ENCODE data around the gene ZMYND8.
"Not testable (repeated sequence)": the region's sequence is repeated elsewhere in the genome, so short reads cannot be mapped to it uniquely, and the experiment has no call there.

Gene ZMYND8

GRCh38 chr20:47356526-47357295, at the start of gene ZMYND8:
Gene ZMYND8 (minus strand): TSS chr20:47356699. CDS start chr20:47356670, 29 bp downstream.
- peak within 1 kb of the TSS; percentile 100 for H3K27ac Mint-ChIP-seq
- H3K9me3 Mint-ChIP-seq: no peaks in the 10 kb centered on the region
- H3K4me1 Mint-ChIP-seq: peaks cover 0 to 69% of the 10 kb centered on the region in 2 donors
- peak within 1 kb of the TSS; percentile 92 to 96 for H3K4me3 Mint-ChIP-seq
- H3K27me3 Mint-ChIP-seq: no peaks in the 10 kb centered on the region
- ATAC-seq (replicated peaks) (peak; percentile 76 to 82), DNase-seq (peak; percentile 97)
- H3K36me3 Mint-ChIP-seq: peaks cover 8 to 20% of the 10 kb centered on the region in 2 donors

- no peak for ATAC-seq (replicated peaks)
- Mint-ChIP-seq H3K36me3 (peaks cover 17 to 30% of the 10 kb centered on the region in 2 donors), H3K27ac (no peak overlapping the region), H3K4me3 (no peak overlapping the region), H3K27me3 (no peaks in the 10 kb centered on the region), H3K4me1 (peaks cover 21 to 65% of the 10 kb centered on the region in 2 donors), H3K9me3 (peaks cover 0 to 2% of the 10 kb centered on the region in 2 donors)
- DNase-seq: no peak
Observed at GRCh38 chr20:47405775-47406325, 49.4 kb upstream of the ZMYND8 start.

DNA sequence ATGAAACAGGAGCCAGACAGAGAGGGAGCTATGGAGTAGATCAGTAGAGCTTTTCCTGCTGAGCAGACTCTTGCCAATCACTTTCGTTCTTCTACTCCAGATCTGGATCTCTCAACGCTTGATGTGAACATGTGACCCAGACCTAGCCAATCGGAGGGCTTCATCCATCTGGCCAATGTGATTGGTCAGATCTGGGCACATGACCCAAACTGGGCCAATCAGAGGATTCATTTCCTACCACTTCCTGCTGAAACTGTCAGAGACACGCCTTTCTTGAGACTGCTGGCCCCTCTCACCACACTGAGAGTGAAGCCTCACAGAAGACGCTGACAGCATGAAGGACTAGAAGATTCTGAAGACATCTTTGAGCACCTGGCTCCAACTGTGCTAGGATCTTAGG, 44.2 kb upstream of the ZMYND8 start:
- ATAC-seq (replicated peaks) (peak; percentile 46 to 48), DNase-seq (no peak)
- Mint-ChIP-seq H3K4me3 (no peak overlapping the region), H3K27me3 (no peaks in the 10 kb centered on the region), H3K36me3 (peaks cover 16 to 30% of the 10 kb centered on the region in 2 donors), H3K27ac (no peak overlapping the region), H3K4me1 (peaks cover 9 to 41% of the 10 kb centered on the region in 2 donors), H3K9me3 (peaks cover 0 to 3% of the 10 kb centered on the region in 2 donors)

DNA sequence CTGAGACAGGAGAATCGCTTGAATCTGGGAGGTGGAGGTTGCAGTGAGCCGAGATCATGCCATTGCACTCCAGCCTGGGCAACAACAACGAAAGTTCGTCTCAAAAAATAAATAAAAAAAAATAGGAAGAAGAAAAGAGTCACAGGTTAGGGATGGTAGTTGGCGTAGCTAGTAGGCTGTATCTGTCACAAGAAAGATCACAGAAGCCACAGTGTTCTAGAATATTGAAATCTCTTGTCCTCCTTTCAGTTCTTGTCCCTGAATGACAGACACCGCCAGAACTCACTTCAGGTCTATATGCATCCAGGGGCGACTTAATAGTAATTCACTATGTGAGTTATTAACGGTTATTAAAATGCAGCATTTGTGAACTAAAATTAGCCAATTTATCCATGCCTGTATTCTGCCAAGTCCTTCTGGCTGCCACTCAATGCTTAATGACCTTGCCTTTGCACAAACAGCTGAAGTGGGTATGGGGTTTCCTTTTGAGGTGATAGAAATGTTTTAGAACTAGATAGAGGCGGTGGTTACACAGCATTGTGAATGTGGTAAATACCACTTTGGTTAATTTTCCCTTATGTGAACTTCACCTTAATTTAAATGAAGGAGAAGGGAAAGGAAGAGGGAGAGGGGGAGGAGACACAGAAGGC, 41.3 kb upstream of the ZMYND8 start:
- H3K4me1 Mint-ChIP-seq: peaks cover 8 to 22% of the 10 kb centered on the region in 2 donors
- H3K27me3 Mint-ChIP-seq: no peaks in the 10 kb centered on the region
- ATAC-seq (replicated peaks) (peak in 1 of 2 donors; percentile 23), DNase-seq (no peak)
- H3K4me3 Mint-ChIP-seq: peak overlapping the region in 1 of 2 donors; percentile 22
- H3K9me3 Mint-ChIP-seq: peaks cover 1 to 4% of the 10 kb centered on the region in 2 donors
- peaks cover 23 to 27% of the 10 kb centered on the region in 2 donors for H3K36me3 Mint-ChIP-seq
- H3K27ac Mint-ChIP-seq: no peak overlapping the region

- peaks cover 31 to 36% of the 10 kb centered on the region in 2 donors for H3K36me3 Mint-ChIP-seq
- DNase-seq (no peak), ATAC-seq (replicated peaks) (no peak)
- peaks cover 7 to 11% of the 10 kb centered on the region in 2 donors for H3K9me3 Mint-ChIP-seq
- no peak overlapping the region for H3K27ac Mint-ChIP-seq
- H3K4me3 Mint-ChIP-seq: no peak overlapping the region
- no peaks in the 10 kb centered on the region for H3K27me3 Mint-ChIP-seq
- peaks cover 17 to 27% of the 10 kb centered on the region in 2 donors for H3K4me1 Mint-ChIP-seq
Observed at GRCh38 chr20:47396762-47397476, 40.4 kb upstream of the ZMYND8 start.

DNA sequence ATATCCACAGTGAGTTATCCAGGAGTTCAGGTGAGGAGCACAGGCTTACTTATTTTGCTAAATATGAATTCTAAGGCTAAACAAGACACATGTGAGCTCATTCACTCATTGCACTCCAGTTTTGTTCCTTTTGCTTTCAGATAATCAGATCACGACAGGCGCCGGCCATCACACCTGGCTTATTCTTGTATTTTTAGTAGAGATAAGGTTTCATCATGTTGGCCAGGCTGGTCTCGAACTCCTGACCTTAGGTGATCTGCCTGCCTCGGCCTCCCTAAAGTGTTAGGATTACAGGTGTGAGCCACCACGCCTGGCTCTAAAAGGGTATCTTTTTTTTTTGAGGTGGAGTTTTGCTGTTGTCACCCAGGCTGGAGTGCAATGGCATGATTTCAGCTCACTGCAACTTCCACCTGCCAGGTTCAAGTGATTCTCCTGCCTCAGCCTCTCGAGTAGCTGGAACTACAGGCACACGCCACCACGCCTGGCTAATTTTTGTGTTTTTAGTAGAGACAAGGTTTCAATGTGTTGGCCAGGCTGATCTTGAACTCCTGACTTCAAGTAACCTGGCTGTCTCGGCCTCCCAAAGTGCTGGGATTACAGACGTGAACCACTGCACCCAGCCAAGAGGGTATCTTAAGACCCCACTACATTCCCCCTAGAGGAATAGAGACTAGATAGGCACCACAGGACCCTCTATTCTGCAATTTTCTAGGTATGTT, 37.5 kb upstream of the ZMYND8 start:
- Mint-ChIP-seq H3K4me1 (peaks cover 31 to 50% of the 10 kb centered on the region in 2 donors), H3K9me3 (peaks cover 15 to 16% of the 10 kb centered on the region in 2 donors), H3K36me3 (peaks cover 37 to 42% of the 10 kb centered on the region in 2 donors)
- not testable (repeated sequence) for H3K4me3 Mint-ChIP-seq; H3K27me3 Mint-ChIP-seq; H3K27ac Mint-ChIP-seq; DNase-seq; ATAC-seq (replicated peaks)

- no peak for DNase-seq
- H3K9me3 Mint-ChIP-seq: peaks cover 15 to 16% of the 10 kb centered on the region in 2 donors
- H3K27ac Mint-ChIP-seq: peak overlapping the region; percentile 95
- H3K27me3 Mint-ChIP-seq: no peaks in the 10 kb centered on the region
- H3K4me1 Mint-ChIP-seq: peaks cover 30 to 53% of the 10 kb centered on the region in 2 donors
- peak overlapping the region in 1 of 2 donors; percentile 13 for H3K4me3 Mint-ChIP-seq
- H3K36me3 Mint-ChIP-seq: peaks cover 40 to 42% of the 10 kb centered on the region in 2 donors
- peak in 1 of 2 donors; percentile 41 for ATAC-seq (replicated peaks)
Observed at GRCh38 chr20:47392721-47393073, 36.2 kb upstream of the ZMYND8 start.

GRCh38 chr20:47392015-47392720, 35.7 kb upstream of the ZMYND8 start:
- Mint-ChIP-seq H3K36me3 (peaks cover 40 to 42% of the 10 kb centered on the region in 2 donors), H3K4me1 (peaks cover 29 to 53% of the 10 kb centered on the region in 2 donors), H3K27ac (peak overlapping the region; percentile 95), H3K4me3 (peak overlapping the region in 1 of 2 donors; percentile 13), H3K27me3 (no peaks in the 10 kb centered on the region), H3K9me3 (peaks cover 15 to 16% of the 10 kb centered on the region in 2 donors)
- peak; percentile 68 to 69 for ATAC-seq (replicated peaks)
- no peak for DNase-seq

DNA sequence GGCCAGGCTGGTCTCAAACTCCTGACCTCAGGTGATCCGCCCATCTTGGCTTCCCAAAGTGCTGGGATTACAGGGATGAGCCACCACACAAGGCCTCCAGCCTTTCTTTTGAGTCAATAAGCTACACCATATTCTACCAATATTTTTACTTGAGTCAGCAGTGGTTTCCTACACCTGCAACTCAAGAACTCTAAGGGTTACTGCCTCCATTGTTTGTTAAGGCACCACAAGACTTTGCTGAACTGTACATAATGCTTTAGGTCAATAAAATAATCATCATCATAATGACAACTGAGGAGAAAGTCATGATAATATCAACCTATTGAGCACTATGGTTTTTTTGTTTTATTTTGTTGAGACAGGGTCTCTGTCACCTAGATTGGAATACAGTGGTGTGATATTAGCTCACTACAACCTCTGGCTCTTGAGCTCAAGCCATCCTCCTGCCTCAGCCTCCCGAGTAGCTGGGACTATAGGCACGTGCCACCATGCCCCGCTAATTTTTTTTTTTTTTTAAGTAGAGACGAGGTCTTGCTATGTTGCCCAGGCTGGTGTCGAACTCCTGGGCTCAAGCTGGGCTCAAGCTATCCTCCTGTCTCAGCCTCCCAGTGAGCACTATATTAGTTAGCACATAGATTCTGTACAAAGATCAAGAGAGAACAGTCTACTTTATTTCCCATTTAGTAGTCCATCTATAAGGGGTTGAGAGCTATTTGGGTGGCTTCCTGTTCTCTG, 34.9 kb upstream of the ZMYND8 start:
- Mint-ChIP-seq H3K36me3 (peaks cover 40 to 42% of the 10 kb centered on the region in 2 donors), H3K27me3 (no peaks in the 10 kb centered on the region), H3K9me3 (peaks cover 15 to 16% of the 10 kb centered on the region in 2 donors), H3K4me3 (no peak overlapping the region), H3K4me1 (peaks cover 29 to 49% of the 10 kb centered on the region in 2 donors), H3K27ac (peak overlapping the region; percentile 95)
- no peak for ATAC-seq (replicated peaks)
- DNase-seq: no peak

GRCh38 chr20:47389867-47390347, 33.4 kb upstream of the ZMYND8 start:
- DNase-seq (peak; percentile 40), ATAC-seq (replicated peaks) (peak; percentile 78 to 79)
- peak overlapping the region; percentile 42 to 71 for H3K4me3 Mint-ChIP-seq
- H3K9me3 Mint-ChIP-seq: peaks cover 15 to 17% of the 10 kb centered on the region in 2 donors
- peaks cover 29 to 51% of the 10 kb centered on the region in 2 donors for H3K4me1 Mint-ChIP-seq
- no peaks in the 10 kb centered on the region for H3K27me3 Mint-ChIP-seq
- peak overlapping the region; percentile 97 for H3K27ac Mint-ChIP-seq
- peaks cover 38 to 44% of the 10 kb centered on the region in 2 donors for H3K36me3 Mint-ChIP-seq

DNA sequence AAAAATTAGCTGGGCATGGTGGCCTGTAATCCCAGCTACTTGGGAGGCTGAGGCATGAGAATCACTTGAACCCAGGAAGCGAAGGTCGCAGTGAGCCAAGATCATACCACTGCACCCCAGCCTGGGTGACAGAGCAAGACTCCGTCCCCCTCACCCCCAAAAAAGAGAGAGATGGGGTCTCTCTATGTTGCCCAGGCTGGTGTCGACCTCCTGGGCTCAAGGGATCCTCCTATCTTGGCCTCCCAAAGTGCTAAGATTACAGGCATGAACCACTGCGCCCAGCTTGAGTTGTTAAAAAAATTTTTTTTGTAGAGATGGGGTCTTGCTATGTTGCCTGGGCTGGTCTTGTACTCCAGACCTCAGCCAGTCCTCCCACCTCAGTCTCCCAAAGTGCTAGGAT, 29.5 kb upstream of the ZMYND8 start:
- not testable (repeated sequence) for DNase-seq; H3K27ac Mint-ChIP-seq; H3K9me3 Mint-ChIP-seq; H3K4me3 Mint-ChIP-seq; H3K27me3 Mint-ChIP-seq; ATAC-seq (replicated peaks)
- Mint-ChIP-seq H3K36me3 (peaks cover 20 to 22% of the 10 kb centered on the region in 2 donors), H3K4me1 (peaks cover 24 to 48% of the 10 kb centered on the region in 2 donors)

GRCh38 chr20:47382746-47383415, 26.4 kb upstream of the ZMYND8 start:
- peaks cover 0 to 4% of the 10 kb centered on the region in 2 donors for H3K9me3 Mint-ChIP-seq
- DNase-seq: no peak
- no peak overlapping the region for H3K27ac Mint-ChIP-seq
- no peak for ATAC-seq (replicated peaks)
- H3K36me3 Mint-ChIP-seq: peaks cover 7 to 10% of the 10 kb centered on the region in 2 donors
- peaks cover 0 to 4% of the 10 kb centered on the region in 2 donors for H3K27me3 Mint-ChIP-seq
- no peak overlapping the region for H3K4me3 Mint-ChIP-seq
- peaks cover 15 to 27% of the 10 kb centered on the region in 2 donors for H3K4me1 Mint-ChIP-seq
